ENCODE data around the gene ASXL3. TPM values are rescaled to one million over a fixed set of nuclear protein-coding genes. Genes with fewer than 3 reads are reported as not detected.

Gene ASXL3
- total and polyA plus RNA-seq, 9 of the 15 experiments (the other 6 are each of a cell fraction or from before 2014, with no cell fraction given) = not detected

DNA sequence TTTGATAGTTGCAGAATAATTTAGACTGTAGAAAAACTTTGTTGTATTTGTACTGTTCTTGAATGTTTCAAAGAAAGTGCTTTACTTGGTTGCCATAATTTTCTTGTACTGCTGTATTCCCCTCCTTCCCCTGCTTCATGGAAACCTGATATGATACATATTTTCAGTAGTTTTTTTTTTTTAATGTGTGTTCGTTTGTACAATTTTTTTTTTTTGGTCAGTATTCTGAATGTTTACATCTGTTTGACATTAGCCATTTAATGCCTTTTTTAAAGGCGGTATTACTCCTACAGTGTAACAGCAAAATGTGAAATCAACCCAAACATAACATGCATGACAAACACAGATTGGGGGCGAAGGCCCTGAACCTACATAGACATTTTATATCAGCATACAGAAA, 172.3 kb downstream of the ASXL3 start (continued):
- TF ChIP-seq, protein P1, sequence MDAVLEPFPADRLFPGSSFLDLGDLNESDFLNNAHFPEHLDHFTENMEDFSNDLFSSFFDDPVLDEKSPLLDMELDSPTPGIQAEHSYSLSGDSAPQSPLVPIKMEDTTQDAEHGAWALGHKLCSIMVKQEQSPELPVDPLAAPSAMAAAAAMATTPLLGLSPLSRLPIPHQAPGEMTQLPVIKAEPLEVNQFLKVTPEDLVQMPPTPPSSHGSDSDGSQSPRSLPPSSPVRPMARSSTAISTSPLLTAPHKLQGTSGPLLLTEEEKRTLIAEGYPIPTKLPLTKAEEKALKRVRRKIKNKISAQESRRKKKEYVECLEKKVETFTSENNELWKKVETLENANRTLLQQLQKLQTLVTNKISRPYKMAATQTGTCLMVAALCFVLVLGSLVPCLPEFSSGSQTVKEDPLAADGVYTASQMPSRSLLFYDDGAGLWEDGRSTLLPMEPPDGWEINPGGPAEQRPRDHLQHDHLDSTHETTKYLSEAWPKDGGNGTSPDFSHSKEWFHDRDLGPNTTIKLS (IDR thresholded peaks at IDR 0.05; ENCODE audit: borderline replicate concordance, low read depth) = no peak
- no peak for TF ChIP-seq FIP1L1 (IDR thresholded peaks at IDR 0.05; ENCODE audit: low read depth, low read length, poor library complexity, severe bottlenecking)
- no peak for TF ChIP-seq TAF15 (IDR thresholded peaks at IDR 0.05; ENCODE audit: low read depth, low read length)
- TF ChIP-seq CREB1 (IDR thresholded peaks at IDR 0.05) = no peak
- TF ChIP-seq CREB1 (CRISPR knock-in tag; IDR thresholded peaks at IDR 0.05) = no peak
- TF ChIP-seq ILK (tag; IDR thresholded peaks at IDR 0.05; ENCODE audit: borderline replicate concordance, low read depth) = no peak
- no peak for TF ChIP-seq TBL1XR1 (IDR thresholded peaks at IDR 0.05; ENCODE audit: low read length in 2 of 2)

DNA sequence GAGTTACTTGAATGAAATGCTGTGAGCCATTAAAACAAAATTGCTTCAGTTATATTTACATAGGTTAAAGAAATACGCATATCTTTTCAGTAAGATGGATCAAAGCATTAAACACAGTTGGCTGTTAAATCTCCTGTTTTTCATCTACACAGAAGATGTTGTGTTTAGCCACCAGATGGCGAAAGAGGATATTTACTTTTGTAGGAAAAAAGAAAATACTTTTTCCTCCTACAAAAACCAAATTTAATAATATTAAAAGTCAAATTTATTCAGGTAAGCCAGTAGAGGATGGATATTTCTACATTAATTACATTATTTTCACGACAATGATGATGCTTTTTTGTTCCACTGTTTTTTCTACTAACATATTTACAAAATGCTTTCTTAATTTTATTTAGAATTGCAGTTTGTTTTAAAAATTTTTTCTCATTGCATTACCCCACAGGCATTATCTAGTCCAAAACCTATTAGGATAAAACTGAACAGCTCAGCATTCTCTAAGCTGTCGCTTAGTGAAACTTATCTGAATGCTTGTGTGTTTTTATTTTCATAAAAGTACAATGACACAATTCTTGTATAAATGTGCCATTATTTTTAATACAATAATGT, 173.7 kb downstream of the ASXL3 start:
- POLR2A ChIA-PET = no interaction called here
- Histone ChIP-seq H3K9ac (ENCODE audit: insufficient read depth in 1 of 2, low read depth in 2 of 2, low read length in 2 of 2) (no peak overlapping the region), H3K9me3 (replicated peaks; ENCODE audit: control insufficient read depth, insufficient read depth, low read depth, low read length) (no peaks in the 10 kb centered on the region), H3K4me3 (no peak overlapping the region), H3K9me1 (ENCODE audit: control insufficient read depth, insufficient read depth, low read length) (no peaks in the 10 kb centered on the region), H3K79me2 (ENCODE audit: control insufficient read depth, insufficient read depth, low read length) (no peaks in the 10 kb centered on the region), H4K20me1 (replicated peaks; ENCODE audit: control insufficient read depth, insufficient read depth, low read length) (no peaks in the 10 kb centered on the region), H2AFZ (ENCODE audit: low read depth, low read length) (no peak overlapping the region), H3K27ac (ENCODE audit: extremely low read depth, low read depth, low read length) (no peak overlapping the region), H3K4me2 (ENCODE audit: insufficient read depth, low read length) (no peak overlapping the region), H3K27me3 (ENCODE audit: control insufficient read depth in 2 of 2, insufficient read depth in 2 of 2, low read length in 2 of 2) (no peaks in the 10 kb centered on the region), H3K4me1 (replicated peaks in 1 of 2; ENCODE audit: control insufficient read depth in 2 of 2, insufficient read depth in 2 of 2, low read length in 2 of 2) (no peaks in the 10 kb centered on the region), H3K36me3 (ENCODE audit: control insufficient read depth, insufficient read depth, low read length) (no peaks in the 10 kb centered on the region)
- BruUV-seq (replicated peaks) = no TSS peak
- no peak for ATAC-seq
- 1% methylated on average over 4 of the region's 4 CpGs for WGBS (ENCODE audit: insufficient coverage, low coverage, missing lambda C conversion rate)
- in situ Hi-C loops (cut with MboI) (no loop called here), intact Hi-C loops (cut with micrococcal nuclease) (no loop called here)
- CTCF ChIA-PET (ENCODE audit: low intra/inter-chr PET ratio) = no interaction called here
- peak; percentile 23 for FAIRE-seq
- DNase-seq (ENCODE audit: extremely low read depth in 1 of 4, low spot score in 3 of 4) = peak in 1 of 4 experiments; percentile 2
- TF ChIP-seq, protein P2, sequence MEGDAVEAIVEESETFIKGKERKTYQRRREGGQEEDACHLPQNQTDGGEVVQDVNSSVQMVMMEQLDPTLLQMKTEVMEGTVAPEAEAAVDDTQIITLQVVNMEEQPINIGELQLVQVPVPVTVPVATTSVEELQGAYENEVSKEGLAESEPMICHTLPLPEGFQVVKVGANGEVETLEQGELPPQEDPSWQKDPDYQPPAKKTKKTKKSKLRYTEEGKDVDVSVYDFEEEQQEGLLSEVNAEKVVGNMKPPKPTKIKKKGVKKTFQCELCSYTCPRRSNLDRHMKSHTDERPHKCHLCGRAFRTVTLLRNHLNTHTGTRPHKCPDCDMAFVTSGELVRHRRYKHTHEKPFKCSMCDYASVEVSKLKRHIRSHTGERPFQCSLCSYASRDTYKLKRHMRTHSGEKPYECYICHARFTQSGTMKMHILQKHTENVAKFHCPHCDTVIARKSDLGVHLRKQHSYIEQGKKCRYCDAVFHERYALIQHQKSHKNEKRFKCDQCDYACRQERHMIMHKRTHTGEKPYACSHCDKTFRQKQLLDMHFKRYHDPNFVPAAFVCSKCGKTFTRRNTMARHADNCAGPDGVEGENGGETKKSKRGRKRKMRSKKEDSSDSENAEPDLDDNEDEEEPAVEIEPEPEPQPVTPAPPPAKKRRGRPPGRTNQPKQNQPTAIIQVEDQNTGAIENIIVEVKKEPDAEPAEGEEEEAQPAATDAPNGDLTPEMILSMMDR (IDR thresholded peaks at IDR 0.05 in 2 of 3, conservative IDR thresholded peaks at IDR 0.05 in 1 of 3; ENCODE audit: insufficient read depth in 2 of 3, low read depth in 1 of 3, low read length in 3 of 3) = peak in 1 of 3 experiments; percentile 23; a peak in 1 of 6 replicates
- TF ChIP-seq, protein P3, sequence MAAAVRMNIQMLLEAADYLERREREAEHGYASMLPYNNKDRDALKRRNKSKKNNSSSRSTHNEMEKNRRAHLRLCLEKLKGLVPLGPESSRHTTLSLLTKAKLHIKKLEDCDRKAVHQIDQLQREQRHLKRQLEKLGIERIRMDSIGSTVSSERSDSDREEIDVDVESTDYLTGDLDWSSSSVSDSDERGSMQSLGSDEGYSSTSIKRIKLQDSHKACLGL (CRISPR knock-in tag; IDR thresholded peaks at IDR 0.05; ENCODE audit: borderline replicate concordance, poor library complexity, severe bottlenecking) = no peak
- TF ChIP-seq XRCC4 (IDR thresholded peaks at IDR 0.05; ENCODE audit: extremely low read depth, insufficient read depth, insufficient read length) = no peak
- no peak for TF ChIP-seq EHMT2 (IDR thresholded peaks at IDR 0.05)
- no peak for TF ChIP-seq HDGF (IDR thresholded peaks at IDR 0.05)
- TF ChIP-seq RAD21 (CRISPR knock-in tag; conservative IDR thresholded peaks at IDR 0.05 in 1 of 2, IDR thresholded peaks at IDR 0.05 in 1 of 2) = peak in 1 of 2 experiments; percentile 24; a peak in 1 of 4 replicates

Data from K562 (cell line).